Activated CD4-positive, alpha-beta T cell treated with anti-CD3 and anti-CD28 coated beads for 36 hours (primary cell): ENCODE results near the gene MIAT. TPM values are rescaled to one million over a fixed set of nuclear protein-coding genes. Genes with fewer than 3 reads are reported as not detected.

Source experiments
- ATAC-seq: fragments of 200-7000 bp; cut with Tn5 transposase; one replicate; pipeline ENCODE4 v1.10.0; 2021; ENCODE audit warnings: mild to moderate bottlenecking, moderate library complexity
- CTCF ChIA-PET: fragments of 350-600 bp; sonication (Branson Sonifier 250); formaldehyde crosslinking; loops from one replicate; lab custom pipeline; 2021; ENCODE audit warnings: antibody characterized with exemption; lab: Charles Lee
- POLR2A ChIA-PET: fragments of 350-600 bp; sonication (Branson Sonifier 250); formaldehyde crosslinking; loops from one replicate; lab custom pipeline; 2021; ENCODE audit warnings: antibody characterized with exemption, inconsistent platforms; lab: Charles Lee
- DNase-seq: peaks from one replicate; pipeline ENCODE4 v3.0.0-alpha.2; 2020
- H3K27ac Mint-ChIP-seq: one replicate; pipeline ENCODE4 v1.8.0; 2021; ENCODE audit warnings: mixed read lengths
- H3K27me3 Mint-ChIP-seq: one replicate; pipeline ENCODE4 v1.8.0; 2021; ENCODE audit warnings: mixed read lengths
- H3K36me3 Mint-ChIP-seq: one replicate; pipeline ENCODE4 v1.8.0; 2021; ENCODE audit warnings: low read depth, mixed read lengths
- H3K4me1 Mint-ChIP-seq: one replicate; pipeline ENCODE4 v1.8.0; 2021; ENCODE audit warnings: mixed read lengths
- H3K4me3 Mint-ChIP-seq: one replicate; pipeline ENCODE4 v1.8.0; 2021; ENCODE audit warnings: mild to moderate bottlenecking, moderate library complexity, mixed read lengths
- H3K9me3 Mint-ChIP-seq: one replicate; pipeline ENCODE4 v1.8.0; 2021; ENCODE audit warnings: low read depth, mixed read lengths
- intact Hi-C, 2 experiments: fragments of 100-400 bp; cut with DNase I in 1 of 2; cut with micrococcal nuclease in 1 of 2; formaldehyde crosslinking; loops; one replicate each; pipeline versions ENCODE4 v1.14.2 to v1.15.1; 2022 to 2024; cut with DNase I, micrococcal nuclease
- total RNA-seq, 2 experiments: library from RNA; stranded (reverse); gene quantifications; one replicate each; pipeline ENCODE4 v1.2.3, GENCODE V29; 2021

The MIAT gene
- total RNA-seq, 2 experiments from 2014 or later: 18.5 to 19.7 TPM

DNA sequence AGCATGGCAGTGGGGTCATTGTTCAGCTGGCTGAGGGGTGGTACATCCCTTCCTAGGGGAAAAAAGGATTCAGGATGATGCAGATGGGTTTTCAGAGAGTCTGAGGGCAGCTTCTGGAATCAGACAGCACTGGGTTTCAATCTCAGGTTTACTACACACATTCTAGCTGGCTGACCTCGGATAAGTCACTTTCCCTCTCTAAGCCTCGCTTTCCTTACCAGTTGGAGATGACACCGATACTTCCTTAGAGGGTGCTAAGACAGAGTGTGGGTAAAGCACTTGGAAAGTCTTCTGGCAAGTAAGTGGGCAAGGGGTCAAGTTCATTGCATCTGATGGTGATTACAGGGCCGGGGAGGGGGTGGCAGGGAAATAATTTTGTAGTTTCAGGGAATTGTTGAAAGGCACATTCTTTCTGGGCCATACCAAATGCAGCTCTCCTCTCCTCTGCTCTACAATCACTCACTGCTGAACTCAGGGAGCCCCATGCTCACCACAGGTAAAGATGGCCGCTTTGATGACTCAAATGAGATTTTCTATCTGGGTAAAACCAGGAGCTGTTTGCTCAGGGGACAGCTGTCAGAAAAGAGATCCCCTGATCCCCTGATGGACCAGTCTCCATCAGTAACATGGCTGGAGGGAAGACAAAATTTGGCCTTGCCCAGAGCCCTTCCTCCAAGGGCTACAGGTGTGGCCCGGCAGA, 6.5 kb upstream of the MIAT start:
- H3K27ac Mint-ChIP-seq: no peak overlapping the region
- CTCF ChIA-PET: interaction anchor here (0.7 to 1.2 kb wide), 4 partner anchors 15 to 1161 kb away, joined by 3 to 4 read pairs (median 4); no protein-coding TSS in a partner anchor
- H3K27me3 Mint-ChIP-seq: peaks cover 12% of the 10 kb centered on the region
- H3K9me3 Mint-ChIP-seq: no peaks in the 10 kb centered on the region
- H3K4me1 Mint-ChIP-seq: peaks cover 38% of the 10 kb centered on the region
- POLR2A ChIA-PET: no interaction called here
- intact Hi-C loops: no loop called here
- DNase-seq (peak; percentile 44), ATAC-seq (peak; percentile 82)
- no peak overlapping the region for H3K4me3 Mint-ChIP-seq
- H3K36me3 Mint-ChIP-seq: no peaks in the 10 kb centered on the region

DNA sequence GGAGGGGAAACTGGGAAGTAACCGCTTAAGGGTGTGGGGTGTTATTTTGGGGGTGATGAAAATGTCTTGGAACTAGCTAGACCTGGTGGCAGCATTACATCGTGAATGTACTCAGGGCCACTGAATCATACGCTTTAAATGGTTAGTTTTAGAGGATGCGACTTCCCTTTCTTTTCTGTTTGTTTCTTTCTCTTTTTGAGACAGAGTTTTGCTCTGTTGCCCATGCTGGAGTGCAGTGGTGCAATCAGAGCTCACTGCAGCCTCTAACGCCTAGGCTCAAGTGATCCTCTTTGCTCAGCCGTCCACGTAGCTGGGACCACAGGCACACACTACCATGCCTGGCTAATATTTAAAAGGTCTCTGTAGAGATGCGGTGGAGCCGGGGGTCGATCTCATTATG, 5.6 kb upstream of the MIAT start:
- Mint-ChIP-seq H3K4me1 (peaks cover 34% of the 10 kb centered on the region), H3K36me3 (no peaks in the 10 kb centered on the region), H3K4me3 (no peak overlapping the region), H3K27me3 (peaks cover 10% of the 10 kb centered on the region), H3K9me3 (no peaks in the 10 kb centered on the region), H3K27ac (no peak overlapping the region)
- intact Hi-C loops: no loop called here
- ATAC-seq: no peak
- ChIA-PET POLR2A (no interaction called here), CTCF (interaction anchor here (0.9 to 1.2 kb wide), 2 partner anchors 14 to 27 kb away, joined by 3 to 4 read pairs; no protein-coding TSS in a partner anchor)
- no peak for DNase-seq

DNA sequence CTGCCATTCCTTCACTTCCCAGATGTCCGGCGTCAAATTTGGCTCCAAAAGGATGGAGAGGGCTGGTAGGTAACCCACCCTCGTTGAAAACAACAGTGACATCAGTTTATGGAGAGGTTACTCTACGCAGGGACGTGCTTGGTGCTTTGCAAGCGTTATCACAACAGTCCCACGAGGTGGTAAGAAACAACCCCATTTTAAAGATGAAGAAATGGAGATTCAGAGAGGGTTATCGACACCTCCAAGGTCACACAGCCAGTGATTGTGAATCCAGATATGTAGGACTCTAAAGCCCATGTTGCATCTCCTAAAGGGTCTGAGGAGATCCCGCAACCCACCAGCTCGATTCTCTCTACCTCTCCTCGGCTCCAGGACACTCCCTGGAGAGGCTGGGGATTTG, 773 bp downstream of the MIAT start:
- Mint-ChIP-seq H3K36me3 (no peaks in the 10 kb centered on the region), H3K27me3 (peaks cover 10% of the 10 kb centered on the region), H3K4me3 (peak overlapping the region; percentile 81), H3K9me3 (no peaks in the 10 kb centered on the region), H3K27ac (peak overlapping the region; percentile 82), H3K4me1 (peaks cover 23% of the 10 kb centered on the region)
- DNase-seq (peak; percentile 27), ATAC-seq (peak; percentile 39)
- ChIA-PET POLR2A (no interaction called here), CTCF (interaction anchor here (0.7 kb wide), 1 partner anchor 14 kb away, joined by 3 read pairs; no protein-coding TSS in a partner anchor)
- intact Hi-C loops: loop anchor here in 1 of 2 experiments (5.0 kb wide), 1 partner anchor 66 kb away; the partner anchor contains the start of gene TPST2

DNA sequence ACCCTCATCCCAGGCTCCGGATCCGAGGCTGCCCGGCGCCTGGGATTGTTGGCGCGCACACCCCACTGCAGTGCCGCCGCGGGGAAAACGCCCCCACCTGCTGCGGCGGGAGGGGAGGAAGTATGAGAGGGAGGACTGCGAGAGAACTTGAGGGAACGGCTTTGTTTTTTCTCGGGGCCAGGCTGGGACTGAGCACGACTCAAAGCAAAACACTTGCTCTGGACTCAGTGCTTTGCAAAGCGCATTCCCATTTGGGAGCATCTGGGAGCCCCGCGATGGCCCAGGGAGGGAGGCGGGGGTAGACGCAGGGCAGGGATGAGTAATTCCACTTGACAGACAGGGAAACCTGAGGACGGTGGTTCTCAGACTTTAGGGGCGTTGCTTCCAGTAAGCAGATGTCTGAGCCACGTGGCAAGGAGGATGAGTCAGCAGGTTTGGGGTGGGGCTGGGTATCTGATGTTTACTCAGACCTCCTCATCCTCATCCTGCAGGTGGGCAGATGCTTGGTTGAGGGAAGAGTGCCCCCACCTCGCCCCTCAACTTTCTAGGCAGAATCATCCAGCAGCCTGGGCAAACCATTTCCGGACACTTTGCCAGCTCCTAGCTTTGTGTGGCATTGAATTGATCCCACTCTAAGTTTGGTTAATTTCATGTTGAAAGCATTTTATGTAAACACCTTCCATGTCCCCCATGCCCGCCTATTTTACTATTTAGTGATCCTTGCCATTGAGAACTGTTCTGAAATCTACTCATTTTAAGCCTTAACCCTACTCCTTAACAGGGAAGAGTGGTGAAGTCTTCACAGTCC, 1.5 kb downstream of the MIAT start:
- Mint-ChIP-seq H3K4me3 (peak overlapping the region; percentile 81), H3K9me3 (no peaks in the 10 kb centered on the region), H3K27me3 (peaks cover 8% of the 10 kb centered on the region), H3K4me1 (peaks cover 23% of the 10 kb centered on the region), H3K36me3 (no peaks in the 10 kb centered on the region), H3K27ac (peak overlapping the region; percentile 82)
- ChIA-PET POLR2A (no interaction called here), CTCF (interaction anchor here (0.6 to 1.3 kb wide), 4 partner anchors 15 to 155 kb away, joined by 3 to 4 read pairs (median 3); no protein-coding TSS in a partner anchor)
- ATAC-seq (peak; percentile 88), DNase-seq (peak; percentile 92)
- intact Hi-C loops: loop anchor here (1.0 to 5.0 kb wide), 5 partner anchors 13 to 228 kb away; partner anchors contain the start of genes TPST2 (in 2 of the 2), HPS4 (in 1 of the 2) and SRRD (in 1 of the 2)

DNA sequence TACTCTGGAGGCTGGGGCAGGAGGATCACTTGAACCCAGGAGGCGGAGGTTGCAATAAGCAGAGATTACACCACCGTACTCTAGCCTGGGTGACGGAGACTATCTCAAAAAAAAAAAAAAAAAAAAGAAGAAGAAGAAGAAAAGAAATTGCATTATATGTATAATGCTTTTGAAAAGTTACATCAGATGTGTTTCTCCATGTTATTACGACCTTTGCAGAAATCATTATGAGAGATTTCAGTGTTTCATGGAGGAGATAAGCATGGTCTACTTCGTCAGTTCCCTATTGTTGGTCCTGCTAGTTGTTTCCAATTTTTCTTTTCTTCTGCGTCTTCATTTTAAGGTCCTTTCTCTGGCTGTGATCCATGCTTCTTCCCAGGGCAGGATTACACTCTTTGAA, 3.0 kb downstream of the MIAT start:
- H3K36me3 Mint-ChIP-seq: no peaks in the 10 kb centered on the region
- ATAC-seq (no peak), DNase-seq (no peak)
- no peak overlapping the region for H3K27ac Mint-ChIP-seq
- H3K9me3 Mint-ChIP-seq: no peaks in the 10 kb centered on the region
- CTCF ChIA-PET: interaction anchor here (0.7 to 1.8 kb wide), 4 partner anchors 9 to 179 kb away, joined by 3 to 5 read pairs (median 4); no protein-coding TSS in a partner anchor
- POLR2A ChIA-PET: no interaction called here
- intact Hi-C loops: no loop called here
- peaks cover 36% of the 10 kb centered on the region for H3K4me1 Mint-ChIP-seq
- H3K27me3 Mint-ChIP-seq: peaks cover 8% of the 10 kb centered on the region
- no peak overlapping the region for H3K4me3 Mint-ChIP-seq

DNA sequence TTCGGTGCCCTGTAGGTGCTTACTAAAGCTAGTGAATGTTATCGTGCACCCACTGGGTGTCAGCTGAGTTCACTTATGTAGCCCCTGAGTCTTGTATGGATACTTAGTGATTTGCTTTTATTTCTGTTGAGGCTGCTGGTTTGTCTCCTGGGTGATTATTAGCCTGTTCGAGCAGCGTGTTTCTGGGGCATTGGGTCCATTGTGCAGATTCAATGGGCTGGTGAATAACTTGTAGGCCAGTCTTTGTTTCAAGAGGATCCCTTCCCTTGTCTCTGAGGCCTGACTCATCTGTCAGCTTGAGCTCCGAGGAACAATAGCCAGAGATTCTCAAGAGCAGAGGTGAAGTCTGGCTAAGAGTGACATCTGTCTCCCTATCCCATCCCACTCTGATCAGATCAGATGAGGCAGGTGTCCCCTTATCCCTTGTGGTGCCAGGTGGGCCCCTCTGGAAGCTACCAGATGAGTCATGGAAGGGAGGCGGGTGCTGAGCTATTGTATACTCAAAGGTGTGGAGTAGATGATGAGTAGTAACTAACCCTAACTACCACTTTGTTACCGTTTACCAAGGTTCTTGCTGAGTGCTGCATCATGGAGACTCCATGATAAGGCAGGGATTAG, 3.7 kb downstream of the MIAT start:
- peaks cover 8% of the 10 kb centered on the region for H3K27me3 Mint-ChIP-seq
- intact Hi-C loops: no loop called here
- H3K36me3 Mint-ChIP-seq: no peaks in the 10 kb centered on the region
- CTCF ChIA-PET: interaction anchor here (1.5 to 1.8 kb wide), 2 partner anchors 8 to 179 kb away, joined by 3 to 5 read pairs; no protein-coding TSS in a partner anchor
- ATAC-seq (no peak), DNase-seq (no peak)
- POLR2A ChIA-PET: interaction anchor here (0.7 kb wide), 1 partner anchor 64 kb away, joined by 3 read pairs; no protein-coding TSS in a partner anchor
- no peaks in the 10 kb centered on the region for H3K9me3 Mint-ChIP-seq
- H3K4me3 Mint-ChIP-seq: no peak overlapping the region
- peaks cover 42% of the 10 kb centered on the region for H3K4me1 Mint-ChIP-seq
- H3K27ac Mint-ChIP-seq: no peak overlapping the region

DNA sequence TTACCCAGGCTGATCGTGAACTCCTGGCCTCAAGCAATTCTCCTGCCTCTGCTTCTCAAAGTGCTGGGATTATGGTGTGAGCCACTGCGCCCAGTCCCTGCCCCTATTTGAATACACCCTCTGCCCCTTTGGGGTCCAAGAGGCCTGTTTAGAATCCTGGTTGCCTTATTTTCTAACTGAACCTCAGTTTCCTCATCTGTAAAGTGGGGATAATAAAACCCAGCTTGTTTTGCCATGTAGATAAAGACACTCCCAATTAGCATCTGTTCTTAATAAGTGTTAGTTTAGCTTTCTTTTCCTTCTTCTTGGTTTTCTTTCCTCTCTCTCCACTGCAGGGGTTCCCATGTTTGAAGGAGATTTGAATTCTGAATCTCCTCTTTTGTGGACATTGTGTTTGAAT, 4.8 kb downstream of the MIAT start:
- Mint-ChIP-seq H3K27ac (no peak overlapping the region), H3K4me1 (peaks cover 43% of the 10 kb centered on the region), H3K27me3 (peaks cover 8% of the 10 kb centered on the region), H3K4me3 (no peak overlapping the region), H3K36me3 (no peaks in the 10 kb centered on the region), H3K9me3 (no peaks in the 10 kb centered on the region)
- ChIA-PET POLR2A (no interaction called here), CTCF (interaction anchor here (1.2 kb wide), 1 partner anchor 16 kb away, joined by 3 read pairs; no protein-coding TSS in a partner anchor)
- intact Hi-C loops: no loop called here
- DNase-seq (no peak), ATAC-seq (no peak)

DNA sequence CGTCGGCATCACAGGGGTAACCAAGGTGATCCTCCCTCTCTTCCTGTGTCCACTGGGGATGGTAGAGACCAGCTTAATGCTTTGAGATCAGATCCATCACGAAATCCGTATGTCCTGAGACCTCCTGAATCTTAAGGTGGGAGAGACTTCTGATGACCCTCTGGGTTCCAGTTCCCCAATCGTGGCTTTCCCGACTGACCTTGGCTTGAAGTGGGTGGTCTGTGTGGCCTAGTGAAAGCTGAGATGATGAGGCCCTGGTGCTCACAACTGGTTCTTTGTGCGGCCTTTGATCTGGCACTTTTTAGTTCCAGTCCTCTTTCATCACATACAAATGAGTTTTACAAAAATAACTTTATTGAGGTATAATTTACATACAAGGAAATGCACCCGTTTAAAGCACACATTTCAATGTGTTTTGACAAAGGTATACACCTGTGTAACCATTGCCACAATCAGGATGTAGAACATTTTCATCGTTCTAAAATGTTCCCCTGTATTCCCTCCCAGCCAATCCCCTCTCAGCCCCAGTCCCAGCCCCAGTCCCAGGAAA, 6.1 kb downstream of the MIAT start:
- DNase-seq (no peak), ATAC-seq (no peak)
- intact Hi-C loops: no loop called here
- CTCF ChIA-PET: interaction anchor here (0.6 kb wide), 1 partner anchor 63 kb away, joined by 3 read pairs; no protein-coding TSS in a partner anchor
- Mint-ChIP-seq H3K4me1 (peaks cover 34% of the 10 kb centered on the region), H3K4me3 (no peak overlapping the region), H3K9me3 (no peaks in the 10 kb centered on the region), H3K27ac (no peak overlapping the region), H3K27me3 (no peaks in the 10 kb centered on the region), H3K36me3 (no peaks in the 10 kb centered on the region)
- POLR2A ChIA-PET: no interaction called here

DNA sequence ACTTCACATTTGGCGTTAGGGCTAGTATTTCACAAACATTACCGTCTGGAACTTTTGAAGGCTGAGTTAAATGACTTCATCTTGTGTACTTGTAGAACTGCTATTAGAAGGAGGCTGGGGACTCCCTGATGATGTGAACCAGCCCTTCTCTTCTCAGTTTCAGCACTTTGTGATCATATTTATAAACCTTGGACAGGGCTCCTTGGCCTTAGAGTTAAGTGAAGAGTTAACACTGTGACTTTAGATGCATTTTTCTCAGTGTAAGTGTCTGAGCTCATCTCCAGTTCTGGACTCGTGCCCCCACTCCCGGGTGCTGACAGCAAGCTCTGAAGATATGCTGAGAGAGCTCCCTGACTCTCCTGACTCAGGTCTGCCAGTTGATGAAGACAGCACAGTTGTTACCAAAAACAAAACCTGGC, 8.4 kb downstream of the MIAT start:
- H3K4me1 Mint-ChIP-seq: peaks cover 42% of the 10 kb centered on the region
- peak overlapping the region; percentile 71 for H3K27ac Mint-ChIP-seq
- no peaks in the 10 kb centered on the region for H3K36me3 Mint-ChIP-seq
- H3K27me3 Mint-ChIP-seq: no peaks in the 10 kb centered on the region
- no peak overlapping the region for H3K4me3 Mint-ChIP-seq
- ChIA-PET CTCF (interaction anchor here (0.5 to 2.9 kb wide), 14 partner anchors 8 to 1590 kb away, joined by 3 to 14 read pairs (median 4); partner anchors contain the start of gene TFIP11), POLR2A (interaction anchor here (1.0 kb wide), 1 partner anchor 183 kb away, joined by 4 read pairs; the partner anchor contains the start of genes HPS4 and SRRD)
- peak; percentile 23 for ATAC-seq
- DNase-seq: no peak
- intact Hi-C loops: loop anchor here in 1 of 2 experiments (1.0 kb wide), 2 partner anchors 163 to 268 kb away; no protein-coding TSS in a partner anchor
- no peaks in the 10 kb centered on the region for H3K9me3 Mint-ChIP-seq

DNA sequence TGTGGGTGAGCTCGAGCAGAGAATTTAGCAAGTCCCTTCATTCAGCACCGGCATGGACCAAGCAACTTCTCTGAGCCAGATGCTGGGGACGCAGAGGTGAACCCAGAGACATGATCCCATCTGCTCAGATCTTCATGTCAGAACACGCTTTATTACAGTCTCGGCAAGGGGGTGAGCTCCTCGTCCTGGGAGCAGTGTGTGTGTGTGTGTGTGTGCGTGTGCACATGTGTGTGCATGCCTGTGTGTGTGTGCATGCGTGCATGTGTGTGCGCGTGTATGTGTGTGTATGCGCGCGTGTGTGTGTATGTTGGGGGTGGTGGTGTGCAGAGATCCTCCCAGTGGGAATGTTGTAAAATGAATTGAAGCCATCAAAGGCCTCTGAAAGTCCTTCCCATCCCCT, 9.8 kb downstream of the MIAT start:
- DNase-seq (no peak), ATAC-seq (no peak)
- Mint-ChIP-seq H3K36me3 (no peaks in the 10 kb centered on the region), H3K27ac (no peak overlapping the region), H3K4me3 (no peak overlapping the region), H3K27me3 (no peaks in the 10 kb centered on the region), H3K4me1 (peaks cover 48% of the 10 kb centered on the region), H3K9me3 (no peaks in the 10 kb centered on the region)
- ChIA-PET POLR2A (no interaction called here), CTCF (interaction anchor here (0.5 to 0.8 kb wide), 3 partner anchors 10 to 302 kb away, joined by 3 read pairs; partner anchors contain the start of gene MIAT)
- intact Hi-C loops: no loop called here
